Measurements from ENCODE around the gene IFIT2. TPM values are rescaled to one million over a fixed set of nuclear protein-coding genes. Genes with fewer than 3 reads are reported as not detected.

Gene IFIT2
- total and polyA plus RNA-seq, 2 donors (not counting 3 experiments of a cell fraction or from before 2014, with no cell fraction given), result 0.23 to 1.4 TPM

GRCh38 chr10:89271532-89271931 lies 30.3 kb upstream of the IFIT2 start:
- no peaks in the 10 kb centered on the region for H3K9me3 ChIP-seq (replicated peaks; ENCODE audit: control insufficient read depth, insufficient read depth, low read length)
- no peak overlapping the region for H2AFZ ChIP-seq (ENCODE audit: low read depth, low read length)
- no peak overlapping the region for H3K27ac ChIP-seq (ENCODE audit: insufficient read depth, low read depth, low read length)
- BruUV-seq (replicated peaks), result no TSS peak
- no peaks in the 10 kb centered on the region for H3K4me1 ChIP-seq (ENCODE audit: control insufficient read depth, extremely low read depth, insufficient read depth, low read length)
- peaks cover 65 to 84% of the 10 kb centered on the region in 2 experiments for H3K27me3 ChIP-seq (ENCODE audit: control insufficient read depth in 2 of 2, insufficient read depth in 2 of 2, low read length in 2 of 2)
- TF ChIP-seq MYC (IDR thresholded peaks at IDR 0.05; ENCODE audit: low read depth, low read length), result no peak
- TF ChIP-seq EZH2 (IDR thresholded peaks at IDR 0.05; ENCODE audit: borderline replicate concordance, low read depth, low read length, severe bottlenecking), result no peak
- TF ChIP-seq POLR2A (IDR thresholded peaks at IDR 0.05; ENCODE audit: low read depth, low read length), result no peak
- TF ChIP-seq CTCF (IDR thresholded peaks at IDR 0.05; ENCODE audit: extremely low read depth in 1 of 2, insufficient read depth in 1 of 2, low read depth in 1 of 2, low read length in 2 of 2), result no peak
- no peak for TF ChIP-seq FOS (IDR thresholded peaks at IDR 0.05; ENCODE audit: borderline replicate concordance, insufficient read depth, low read length)
- no peak for TF ChIP-seq POLR2AphosphoS5 (IDR thresholded peaks at IDR 0.05; ENCODE audit: insufficient read depth, low read depth, low read length)
- no peak for TF ChIP-seq JUN (IDR thresholded peaks at IDR 0.05; ENCODE audit: borderline replicate concordance, insufficient read depth, insufficient read length, low read depth)
- no peak for TF ChIP-seq GATA2 (IDR thresholded peaks at IDR 0.05; ENCODE audit: insufficient read depth, insufficient read length, low read depth, low read length)
- no peak for TF ChIP-seq MAX (IDR thresholded peaks at IDR 0.05; ENCODE audit: insufficient read depth, insufficient read length)
- dilution Hi-C loops (cut with MboI; ENCODE audit: extremely low pct_ligation_motif_present, low sequenced_read_pairs) (no loop called here), intact Hi-C loops (cut with micrococcal nuclease) (loop anchor here (10.0 kb wide), 1 partner anchor 433 kb away; the partner anchor contains the start of gene KIF20B)
- H4K20me1 ChIP-seq (replicated peaks; ENCODE audit: control insufficient read depth, extremely low read depth, insufficient read depth, low read length), result no peaks in the 10 kb centered on the region
- ChIA-PET POLR2A (no interaction called here), CTCF (interaction anchor here (0.9 kb wide), 1 partner anchor 97 kb away, joined by 3 read pairs; no protein-coding TSS in a partner anchor)
- H3K4me3 ChIP-seq (replicated peaks in 1 of 3; ENCODE audit: insufficient read depth in 1 of 3, low read depth in 1 of 3, low read length in 3 of 3), result no peak overlapping the region
- no peak overlapping the region for H3K9ac ChIP-seq (replicated peaks; ENCODE audit: extremely low read depth, insufficient read depth, low read length)
- H3K4me2 ChIP-seq (ENCODE audit: insufficient read depth, low read length), result no peak overlapping the region
- no peaks in the 10 kb centered on the region for H3K9me1 ChIP-seq (replicated peaks; ENCODE audit: control insufficient read depth, extremely low read depth, insufficient read depth, low read length)
- DNase-seq (ENCODE audit: low read depth, low spot score) (no peak), FAIRE-seq (no peak)
- no peaks in the 10 kb centered on the region for H3K79me2 ChIP-seq (ENCODE audit: control insufficient read depth, insufficient read depth, low read length)
- no peaks in the 10 kb centered on the region for H3K36me3 ChIP-seq (ENCODE audit: control insufficient read depth in 2 of 2, extremely low read depth in 1 of 2, insufficient read depth in 2 of 2, low read length in 2 of 2)

All from endothelial cell of umbilical vein (primary cell).